Peyer's patch (tissue), 4 donors: Measurements from ENCODE around the gene RNF17. TPM values are rescaled to one million over a fixed set of nuclear protein-coding genes. Genes with fewer than 3 reads are reported as not detected.
"Not testable (repeated sequence)": the region's sequence is repeated elsewhere in the genome, so short reads cannot be mapped to it uniquely, and the experiment has no call there.

Source experiments
- DNase-seq, 3 donors: peaks; one replicate each; pipeline ENCODE4 v3.0.0-alpha.2; 2017 to 2019
- H3K27ac ChIP-seq, 4 donors: fragments of 200-600 bp; sonication (generic); one replicate each; pipeline ENCODE4 v1.5.1; 2016 to 2019
- H3K27me3 ChIP-seq, 2 donors: fragments of 200-600 bp; sonication (generic); one replicate each; pipeline ENCODE4 v1.5.1; 2019
- H3K36me3 ChIP-seq, 3 donors: fragments of 200-600 bp; sonication (generic); one replicate each; pipeline ENCODE4 v1.5.1; 2016 to 2019
- H3K4me1 ChIP-seq, 4 donors: fragments of 200-600 bp; sonication (generic); one replicate each; pipeline ENCODE4 v1.5.1; 2016 to 2019
- H3K4me3 ChIP-seq, 4 donors: fragments of 200-600 bp; sonication (generic); 1 replicate in 3 of 4; 2 replicates in 1 of 4; pipeline ENCODE4 v1.5.1; 2016 to 2019; ENCODE audit warnings: mild to moderate bottlenecking in 1 of 4
- H3K9me3 ChIP-seq, 4 donors: fragments of 200-600 bp; sonication (generic); one replicate each; pipeline ENCODE4 v1.5.1; 2016 to 2019; ENCODE audit warnings: mild to moderate bottlenecking in 1 of 4
- POLR2A ChIP-seq, 2 donors: fragments of 450-650 bp; IDR thresholded peaks; one replicate each; pipeline ENCODE4 v1.5.1; 2017; ENCODE audit warnings: antibody characterized with exemption in 2 of 2, mild to moderate bottlenecking in 2 of 2, moderate library complexity in 2 of 2
- total RNA-seq, 4 donors: library from RNA; depleted of rRNA; stranded (reverse); fragments of >200 nt; gene quantifications; one replicate each; pipeline ENCODE4 v1.1.0, GENCODE V29; 2016
- TF ChIP-seq, protein P1 (sequence below), 6 experiments: fragments of 450-650 bp in 4 of 6; fragments of 200-600 bp in 2 of 6; sonication (generic) in 1 of 6; IDR thresholded peaks; one replicate each; pipeline ENCODE4 v1.5.1; 2017 to 2019; ENCODE audit warnings: antibody characterized with exemption in 6 of 6, mild to moderate bottlenecking in 3 of 6, moderate library complexity in 1 of 6

Gene RNF17
- total RNA-seq, 4 donors from 2014 or later = not detected

DNA sequence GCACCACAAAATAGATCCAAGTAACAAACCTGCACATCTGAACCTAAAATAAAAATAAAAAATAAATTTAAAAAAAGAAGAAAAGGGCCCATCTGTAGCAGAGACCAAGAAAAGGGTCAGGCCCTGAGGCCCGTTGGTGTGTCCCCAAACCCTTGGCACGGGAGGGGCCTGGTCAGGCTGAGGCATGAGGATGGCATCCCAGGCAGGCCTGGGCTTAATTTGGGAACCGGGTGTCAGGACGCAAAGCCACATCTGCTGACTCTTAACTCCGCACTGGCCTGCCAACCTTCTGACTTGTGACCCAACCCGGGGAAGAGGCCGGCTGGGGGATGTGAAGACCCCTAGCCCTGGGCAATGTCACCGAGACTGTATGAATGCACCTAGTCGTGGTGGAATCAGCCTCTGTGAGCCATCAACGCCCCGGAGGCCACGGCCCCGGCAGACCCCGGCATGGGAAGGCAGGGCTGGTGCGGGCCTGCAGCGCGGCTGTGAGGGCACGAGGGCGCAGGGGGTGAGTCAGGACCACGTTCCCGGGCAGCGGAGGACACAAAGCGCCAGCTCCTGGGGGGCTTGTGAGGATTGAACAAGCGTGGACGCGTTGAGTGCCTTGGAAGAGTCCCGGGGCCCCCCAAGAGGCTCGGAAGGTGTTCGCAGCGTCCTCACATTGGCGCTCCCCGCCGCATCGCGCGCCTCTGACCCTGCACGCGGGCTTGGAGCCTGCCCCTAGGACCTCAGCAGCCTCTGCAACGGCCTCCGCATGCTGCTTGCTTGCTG, 45.6 kb upstream of the RNF17 start:
- Histone ChIP-seq H3K27me3 (no peaks in the 10 kb centered on the region), H3K4me1 (no peaks in the 10 kb centered on the region), H3K4me3 (no peak overlapping the region), H3K27ac (no peak overlapping the region), H3K9me3 (no peaks in the 10 kb centered on the region), H3K36me3 (no peaks in the 10 kb centered on the region)
- DNase-seq = no peak
- no peak for TF ChIP-seq POLR2A (IDR thresholded peaks at IDR 0.05)
- TF ChIP-seq, protein P1, sequence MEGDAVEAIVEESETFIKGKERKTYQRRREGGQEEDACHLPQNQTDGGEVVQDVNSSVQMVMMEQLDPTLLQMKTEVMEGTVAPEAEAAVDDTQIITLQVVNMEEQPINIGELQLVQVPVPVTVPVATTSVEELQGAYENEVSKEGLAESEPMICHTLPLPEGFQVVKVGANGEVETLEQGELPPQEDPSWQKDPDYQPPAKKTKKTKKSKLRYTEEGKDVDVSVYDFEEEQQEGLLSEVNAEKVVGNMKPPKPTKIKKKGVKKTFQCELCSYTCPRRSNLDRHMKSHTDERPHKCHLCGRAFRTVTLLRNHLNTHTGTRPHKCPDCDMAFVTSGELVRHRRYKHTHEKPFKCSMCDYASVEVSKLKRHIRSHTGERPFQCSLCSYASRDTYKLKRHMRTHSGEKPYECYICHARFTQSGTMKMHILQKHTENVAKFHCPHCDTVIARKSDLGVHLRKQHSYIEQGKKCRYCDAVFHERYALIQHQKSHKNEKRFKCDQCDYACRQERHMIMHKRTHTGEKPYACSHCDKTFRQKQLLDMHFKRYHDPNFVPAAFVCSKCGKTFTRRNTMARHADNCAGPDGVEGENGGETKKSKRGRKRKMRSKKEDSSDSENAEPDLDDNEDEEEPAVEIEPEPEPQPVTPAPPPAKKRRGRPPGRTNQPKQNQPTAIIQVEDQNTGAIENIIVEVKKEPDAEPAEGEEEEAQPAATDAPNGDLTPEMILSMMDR (IDR thresholded peaks at IDR 0.05) = no peak

DNA sequence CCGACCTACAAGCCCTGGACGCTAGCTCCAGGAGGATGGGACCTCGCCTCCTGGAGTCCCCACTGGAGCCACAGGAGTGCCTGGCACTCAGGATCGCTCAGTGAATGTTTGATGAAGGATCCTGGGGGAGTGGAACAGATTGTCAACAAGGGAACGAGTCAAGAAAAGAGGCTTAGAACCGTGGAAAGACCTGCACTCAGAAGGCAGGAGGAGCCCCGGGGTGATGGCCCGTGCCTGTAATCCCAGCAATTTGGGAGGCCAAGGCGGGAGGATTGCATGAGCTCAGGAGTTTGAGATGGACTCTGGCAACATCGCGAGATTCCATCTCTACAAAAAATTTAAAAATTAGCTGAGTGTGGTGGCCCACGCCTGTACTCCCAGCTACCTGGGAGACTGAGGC, 44.8 kb upstream of the RNF17 start:
- Histone ChIP-seq H3K9me3 (no peaks in the 10 kb centered on the region), H3K27me3 (no peaks in the 10 kb centered on the region), H3K4me3 (no peak overlapping the region), H3K27ac (no peak overlapping the region), H3K4me1 (no peaks in the 10 kb centered on the region), H3K36me3 (no peaks in the 10 kb centered on the region)
- no peak for TF ChIP-seq POLR2A (IDR thresholded peaks at IDR 0.05)
- no peak for DNase-seq

DNA sequence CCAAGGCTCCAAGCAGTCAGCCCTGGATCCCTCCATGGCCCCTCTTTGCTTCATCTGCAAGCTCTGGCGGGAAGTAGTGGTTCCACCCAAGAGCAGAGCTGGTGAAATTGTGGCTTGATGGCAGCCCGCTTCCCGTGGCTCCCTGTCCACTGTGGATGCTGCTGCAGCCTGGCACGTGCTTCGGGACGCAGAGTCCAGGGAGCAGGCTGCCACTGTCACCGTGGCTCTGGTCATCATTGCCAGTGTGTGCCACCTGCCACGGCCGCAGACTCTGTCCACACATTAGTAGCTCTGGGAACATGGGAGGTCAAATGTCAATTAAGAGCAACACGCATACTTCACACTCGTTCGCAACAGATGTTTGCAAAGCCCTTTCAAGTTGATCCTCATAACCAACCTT, 40.8 kb upstream of the RNF17 start:
- peak in 1 of 3 donors; percentile 0 for DNase-seq
- H3K4me3 ChIP-seq = no peak overlapping the region
- no peaks in the 10 kb centered on the region for H3K9me3 ChIP-seq
- no peaks in the 10 kb centered on the region for H3K36me3 ChIP-seq
- no peak overlapping the region for H3K27ac ChIP-seq
- H3K4me1 ChIP-seq = no peaks in the 10 kb centered on the region
- TF ChIP-seq POLR2A (IDR thresholded peaks at IDR 0.05) = no peak
- TF ChIP-seq, protein P1 (IDR thresholded peaks at IDR 0.05) = no peak
- H3K27me3 ChIP-seq = no peaks in the 10 kb centered on the region

DNA sequence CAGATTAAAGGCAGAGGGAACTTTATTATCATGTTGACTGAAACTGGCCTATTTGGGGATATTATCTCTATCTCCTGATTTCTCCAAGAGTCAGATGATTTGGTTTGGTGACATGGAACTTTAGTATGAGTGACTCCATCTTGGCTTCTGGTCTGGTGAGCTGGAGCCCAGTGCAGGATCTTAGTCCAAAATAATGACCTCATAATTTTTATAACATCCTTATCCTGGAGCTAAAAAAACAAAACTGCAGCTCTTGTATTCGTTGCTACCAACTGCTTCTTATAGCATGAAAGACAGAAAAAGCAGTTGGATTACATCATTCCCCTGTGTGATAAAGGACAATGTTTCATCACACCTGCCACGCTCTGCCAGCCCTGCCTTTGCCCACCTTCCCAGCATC, 39.3 kb upstream of the RNF17 start:
- Histone ChIP-seq H3K27ac (no peak overlapping the region), H3K4me1 (no peaks in the 10 kb centered on the region), H3K27me3 (no peaks in the 10 kb centered on the region), H3K9me3 (no peaks in the 10 kb centered on the region), H3K36me3 (no peaks in the 10 kb centered on the region), H3K4me3 (no peak overlapping the region)
- peak in 1 of 3 donors; percentile 0 for DNase-seq
- TF ChIP-seq, protein P1 (IDR thresholded peaks at IDR 0.05) = no peak
- TF ChIP-seq POLR2A (IDR thresholded peaks at IDR 0.05) = no peak

DNA sequence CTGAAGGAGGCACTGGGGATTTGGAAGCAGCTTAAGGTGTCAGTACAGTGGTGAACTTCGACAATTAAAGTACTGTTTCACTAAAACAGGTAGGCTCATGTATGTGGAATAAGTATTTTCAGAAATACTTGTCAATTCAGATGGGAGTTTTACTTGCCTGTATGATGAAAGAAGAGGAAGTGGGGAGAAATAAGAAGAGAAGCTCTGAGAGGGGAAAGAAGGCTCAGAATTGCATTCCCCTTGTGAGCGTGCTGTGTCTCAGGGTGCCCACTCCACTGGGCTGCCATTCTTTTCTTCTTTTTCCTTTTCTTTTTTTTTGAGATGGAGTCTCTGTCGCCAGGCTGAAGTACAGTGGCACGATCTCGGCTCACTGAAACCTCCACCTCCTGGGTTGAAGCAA, 38.6 kb upstream of the RNF17 start:
- H3K4me1 ChIP-seq = no peaks in the 10 kb centered on the region
- H3K27ac ChIP-seq = no peak overlapping the region
- DNase-seq = peak in 1 of 3 donors; percentile 0
- TF ChIP-seq, protein P1 (IDR thresholded peaks at IDR 0.05) = no peak
- TF ChIP-seq POLR2A (IDR thresholded peaks at IDR 0.05) = no peak
- no peaks in the 10 kb centered on the region for H3K9me3 ChIP-seq
- no peaks in the 10 kb centered on the region for H3K36me3 ChIP-seq
- H3K27me3 ChIP-seq = no peaks in the 10 kb centered on the region
- H3K4me3 ChIP-seq = no peak overlapping the region

DNA sequence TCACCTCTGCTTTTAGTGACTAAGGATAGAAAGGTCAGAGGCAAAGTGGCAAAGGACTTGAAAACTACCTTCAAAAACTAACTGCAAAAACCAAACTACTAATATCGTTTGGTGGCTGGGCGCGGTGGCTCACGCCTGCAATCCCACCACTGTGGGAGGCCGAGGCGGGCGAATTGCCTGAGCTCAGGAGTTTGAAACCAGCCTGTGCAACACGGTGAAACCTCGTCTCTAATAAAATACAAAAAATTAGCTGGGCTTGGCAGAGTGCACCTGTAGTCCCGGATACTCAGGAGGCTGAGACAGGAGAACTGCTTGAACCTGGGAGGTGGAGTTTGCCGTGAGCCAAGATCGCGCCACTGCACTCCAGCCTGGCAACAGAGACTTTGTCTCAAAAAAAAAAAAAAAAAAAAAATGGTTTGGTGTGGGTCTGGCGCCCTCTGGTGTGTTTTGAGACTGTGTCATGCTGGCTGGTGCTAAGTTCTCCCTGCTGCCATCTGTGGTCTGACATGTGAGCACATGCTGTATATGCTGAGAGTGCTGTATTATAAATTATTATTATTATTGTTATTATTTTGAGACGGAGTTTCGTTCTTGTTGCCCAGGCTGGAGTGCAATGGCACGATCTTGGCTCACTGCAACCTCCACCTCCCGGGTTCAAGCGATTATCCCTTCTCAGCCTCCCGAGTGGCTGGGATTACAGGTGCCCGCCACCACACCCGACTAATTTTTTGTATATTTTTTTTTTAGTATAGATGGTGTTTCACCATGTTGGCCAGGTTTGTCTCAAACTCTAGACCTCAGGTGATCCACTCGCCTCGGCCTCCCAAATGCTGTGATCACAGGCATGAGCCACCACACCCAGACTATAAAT, 36.0 kb upstream of the RNF17 start:
- H3K9me3 ChIP-seq = no peaks in the 10 kb centered on the region
- DNase-seq = peak in 2 of 3 donors; percentile 60 to 81

DNA sequence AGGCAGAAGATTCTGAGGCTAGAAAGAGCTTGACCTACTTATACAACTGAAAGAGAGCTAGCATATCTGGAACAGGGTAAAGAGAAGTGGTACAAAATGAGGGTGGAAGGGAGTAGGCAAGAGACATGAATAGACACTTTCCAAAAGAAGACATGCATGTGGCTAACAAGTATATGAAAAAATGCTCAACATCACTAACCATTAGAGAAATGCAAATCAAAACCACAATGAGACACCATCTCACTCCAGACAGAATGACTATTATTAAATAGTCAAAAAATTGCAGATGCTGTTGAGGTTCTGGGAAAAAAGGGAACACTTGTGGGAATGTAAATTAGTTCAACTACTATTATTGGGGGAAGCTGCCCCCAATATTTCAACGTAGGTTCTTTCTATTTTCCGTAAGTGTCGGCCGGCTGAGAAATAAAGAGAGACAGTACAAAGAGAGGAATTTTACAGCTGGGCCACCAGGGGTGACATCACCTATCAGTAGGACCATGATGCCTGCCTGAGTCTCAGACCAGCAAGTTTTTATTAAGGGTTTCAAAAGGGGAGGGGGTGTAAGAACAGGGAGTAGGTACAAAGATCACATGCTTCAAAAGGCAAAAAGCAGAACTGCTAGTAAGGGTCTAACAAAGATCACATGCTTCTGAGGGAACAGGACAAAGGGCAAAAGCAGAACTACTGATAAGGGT, 32.9 kb upstream of the RNF17 start:
- H3K9me3 ChIP-seq, H3K4me3 ChIP-seq, H3K36me3 ChIP-seq, H3K27me3 ChIP-seq, H3K4me1 ChIP-seq, H3K27ac ChIP-seq: not testable (repeated sequence)
- peak in 1 of 3 donors; percentile 4 for DNase-seq

More for the DNA sequence above, 36.0 kb upstream of the RNF17 start:
- H3K36me3 ChIP-seq = no peaks in the 10 kb centered on the region
- no peak overlapping the region for H3K4me3 ChIP-seq
- no peak overlapping the region for H3K27ac ChIP-seq
- H3K4me1 ChIP-seq = no peaks in the 10 kb centered on the region
- H3K27me3 ChIP-seq = no peaks in the 10 kb centered on the region
- TF ChIP-seq, protein P1 (IDR thresholded peaks at IDR 0.05) = peak; percentile 38 to 88 (median 72)
- no peak for TF ChIP-seq POLR2A (IDR thresholded peaks at IDR 0.05)
